HG02981 (cell line): Measurements from ENCODE around the gene DNAJC8.
A peak's percentile ranks its signal among the peaks of the same experiment; 100 is the strongest.

ENCODE experiments used
- ATAC-seq: cut with Tn5 transposase; IDR thresholded peaks from one replicate; pipeline ENCODE4 v1.9.1; 2021; ENCODE audit warnings: mild to moderate bottlenecking, moderate library complexity; ENCODE audit not compliant: unreplicated experiment

Gene DNAJC8

DNA sequence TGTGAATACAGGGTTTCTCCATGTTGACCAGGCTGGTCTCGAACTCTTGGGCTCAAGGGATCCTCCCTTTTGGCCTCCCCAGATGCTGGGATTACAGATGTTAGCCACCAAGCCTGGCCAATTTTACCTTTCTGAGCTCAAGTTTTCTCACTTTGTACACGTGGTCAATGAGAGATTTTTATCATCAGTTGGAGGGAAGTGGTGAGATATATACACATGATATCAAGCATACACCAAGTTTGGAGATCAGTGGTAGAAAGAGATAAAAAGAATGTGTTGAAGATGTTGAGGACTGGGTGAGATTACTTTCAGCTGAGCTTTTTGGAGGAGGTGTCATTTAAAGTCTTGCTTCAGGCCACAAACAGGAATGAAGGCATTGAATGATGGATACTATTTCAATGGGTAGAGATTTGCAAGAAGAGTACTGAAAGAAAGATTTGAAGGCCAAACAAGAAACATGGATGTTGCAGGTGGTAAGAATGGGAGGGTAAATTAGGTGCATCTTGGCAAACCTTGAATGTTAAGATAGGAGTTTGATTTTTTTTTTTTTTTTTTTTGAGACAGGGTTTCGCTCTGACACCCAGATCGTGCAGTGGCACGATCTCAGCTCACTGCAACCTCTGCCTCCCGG is 23.5 kb upstream of the DNAJC8 start:
- no peak for ATAC-seq

DNA sequence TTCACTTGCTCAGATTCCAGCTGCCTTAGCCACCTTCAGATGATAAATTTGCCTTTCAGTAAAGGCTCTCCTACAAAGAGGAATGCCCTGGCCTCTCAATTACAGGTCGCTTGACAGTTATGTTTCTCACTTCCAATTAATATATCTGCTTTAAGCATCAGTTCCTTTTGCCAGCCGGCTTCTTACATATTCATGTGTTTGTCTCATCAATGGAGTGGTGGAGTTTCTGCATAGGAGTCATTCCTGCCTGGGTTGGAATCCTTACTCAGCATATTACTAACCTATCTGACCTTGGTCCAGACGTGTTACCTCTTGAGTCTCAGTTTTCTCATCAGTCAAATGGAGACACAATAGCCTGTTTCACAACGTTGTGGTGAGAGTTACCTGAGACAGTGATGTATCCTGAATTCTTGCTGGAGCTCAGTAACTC is 17.1 kb upstream of the DNAJC8 start:
- ATAC-seq, result no peak

DNA sequence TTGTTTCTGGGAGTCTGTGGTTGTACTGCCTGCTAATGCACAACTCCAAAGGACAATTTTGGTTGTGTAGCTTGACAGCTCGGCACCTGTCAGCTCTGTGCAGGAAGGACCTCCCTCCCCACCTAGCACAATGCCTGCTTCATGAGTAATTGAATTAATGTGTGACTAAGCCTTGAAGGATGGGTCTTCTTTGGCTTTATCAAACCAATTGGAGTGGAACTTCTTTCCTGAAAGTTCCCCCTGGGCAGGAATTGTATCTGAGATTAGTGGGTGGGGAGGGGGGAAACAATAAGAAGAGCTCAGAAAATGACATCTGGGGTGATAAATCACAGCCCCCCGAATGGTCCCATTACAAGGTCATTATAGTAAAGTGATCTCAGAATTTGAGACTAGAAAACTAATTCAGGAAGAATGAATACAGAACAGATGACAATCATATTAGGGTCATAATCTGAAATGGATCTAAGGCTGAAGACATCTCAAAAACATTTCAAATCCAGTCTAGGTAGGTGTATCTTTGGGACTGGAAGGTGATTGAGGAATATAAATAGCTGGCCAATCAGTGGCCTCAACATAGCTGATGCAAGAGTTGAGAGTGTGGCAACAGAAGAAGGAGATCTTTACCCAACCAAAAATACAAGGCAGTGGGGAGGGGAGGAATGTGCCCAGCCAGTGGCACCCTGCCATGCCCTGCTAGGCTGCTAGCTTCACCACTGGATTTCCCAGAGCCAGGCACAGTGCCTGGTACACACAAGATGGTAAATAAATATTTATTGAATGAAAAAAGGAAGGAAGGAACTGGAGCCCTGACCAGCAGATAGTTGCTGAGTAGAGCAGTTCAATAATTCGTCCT is 16.4 kb upstream of the DNAJC8 start:
- no peak for ATAC-seq

DNA sequence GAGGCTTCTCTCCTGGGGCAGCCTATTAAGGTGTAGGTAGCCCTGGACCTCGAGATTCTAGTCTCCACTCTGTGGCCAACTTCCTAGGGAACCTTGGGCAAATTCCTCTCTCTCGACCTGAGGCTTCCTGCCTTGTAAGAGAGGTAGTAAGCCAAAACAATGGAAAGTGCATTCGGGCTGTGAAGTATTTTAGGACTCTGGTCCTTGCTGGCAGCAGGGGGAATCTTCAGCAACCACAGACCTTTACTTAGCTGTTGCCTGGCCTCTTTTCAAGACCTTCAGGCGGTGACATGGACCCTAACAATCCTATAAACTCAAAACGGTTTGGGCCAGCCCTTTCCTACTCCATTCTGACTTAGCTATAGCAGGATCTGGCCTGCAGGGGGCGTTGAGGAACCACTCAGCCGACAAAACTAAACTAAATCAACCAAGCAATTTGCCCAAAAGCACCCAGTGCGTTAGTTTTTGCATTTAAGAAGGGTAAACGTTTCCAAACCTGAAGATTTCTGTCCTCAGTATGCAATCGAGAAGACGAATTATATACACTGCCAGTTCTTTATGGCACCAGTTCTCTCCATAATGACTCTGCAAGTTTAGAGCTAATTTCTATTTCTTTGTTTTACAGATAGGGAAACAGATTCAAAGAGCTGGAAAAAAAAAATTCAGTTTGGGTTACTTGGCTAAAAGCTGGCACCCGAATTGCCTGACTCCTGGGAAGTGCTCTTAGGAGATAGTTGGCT is 15.6 kb upstream of the DNAJC8 start:
- ATAC-seq, result no peak

DNA sequence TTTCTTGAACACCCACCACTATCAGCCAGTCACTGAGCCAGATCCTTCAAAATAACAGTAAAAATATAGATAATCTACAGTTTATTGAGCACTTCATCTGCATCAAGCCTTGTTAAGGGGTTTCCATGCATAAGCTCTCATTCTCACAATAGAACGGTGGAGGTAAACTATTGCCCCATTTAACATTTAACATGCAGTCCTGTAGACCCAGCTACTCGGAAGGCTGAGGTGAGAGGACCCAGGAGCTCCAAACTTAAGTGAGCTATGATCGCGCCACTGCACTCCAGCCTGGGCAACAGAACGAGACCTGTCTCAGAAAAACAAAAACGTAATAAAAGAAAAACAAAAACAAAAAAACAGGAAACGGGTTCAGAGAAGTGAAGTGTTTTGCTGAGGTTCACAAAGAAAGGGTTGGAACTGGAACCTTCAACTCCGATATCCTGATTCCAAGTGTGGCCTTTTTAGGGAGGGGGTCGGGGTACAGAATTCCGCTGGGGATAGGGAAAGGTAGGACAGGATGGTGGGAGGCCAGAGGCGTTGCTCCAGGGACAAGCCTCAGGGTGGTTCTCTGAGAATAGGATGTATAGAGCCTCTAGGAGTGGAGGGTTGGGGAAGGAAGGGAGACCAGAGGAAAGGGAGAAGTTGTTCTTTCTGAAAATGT is 14.9 kb upstream of the DNAJC8 start:
- no peak for ATAC-seq

DNA sequence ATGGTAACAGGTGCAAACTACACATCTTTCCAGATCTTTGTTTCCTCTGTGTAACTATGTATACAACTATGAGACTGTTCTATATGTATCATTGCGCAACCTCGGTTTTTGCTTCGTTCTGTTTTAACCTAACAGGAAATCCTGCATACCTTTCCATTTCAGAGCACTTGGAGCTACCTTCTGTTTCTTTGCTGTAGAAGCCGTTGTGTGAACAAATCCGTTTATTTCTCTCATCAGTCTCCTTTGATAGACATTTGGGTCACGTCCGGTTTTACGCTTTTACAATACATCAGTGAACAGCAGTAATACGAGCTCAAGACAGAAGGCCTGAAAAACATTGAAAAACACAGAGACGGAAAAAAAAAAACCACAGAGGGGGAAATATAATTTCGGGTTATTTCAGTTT is 13.6 kb upstream of the DNAJC8 start:
- ATAC-seq, result no peak

DNA sequence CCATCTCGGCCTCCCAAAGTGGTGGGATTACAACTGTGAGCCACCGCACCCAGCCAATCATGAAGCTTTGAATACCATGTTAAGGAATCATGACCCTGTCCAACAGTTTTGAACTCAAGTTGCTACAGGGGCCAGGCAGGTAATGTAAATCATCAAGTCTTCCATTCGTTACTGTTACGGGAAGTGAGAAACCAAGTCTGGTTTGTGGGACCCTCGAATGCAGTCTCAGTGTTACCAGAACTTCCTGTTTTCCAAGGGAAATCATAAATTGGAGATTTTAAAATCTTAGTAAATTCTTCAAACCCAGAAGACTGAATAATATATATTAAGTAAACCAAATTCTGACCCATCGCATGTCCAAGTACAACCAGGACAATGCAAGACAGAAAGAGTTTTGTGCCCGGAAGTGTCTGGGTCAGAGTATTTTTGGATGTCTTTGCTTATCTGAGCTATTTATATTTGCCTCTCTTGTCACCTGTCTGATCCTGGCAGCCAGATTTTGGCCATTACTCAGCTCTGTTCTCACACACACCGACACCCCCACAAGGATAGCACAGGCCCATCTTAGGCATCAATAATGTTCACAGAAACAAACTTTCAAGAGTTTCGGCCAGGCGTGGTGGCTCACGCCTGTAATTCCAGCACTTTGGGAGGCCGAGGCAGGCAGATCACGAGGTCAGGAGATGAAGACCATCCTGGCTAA is 11.9 kb upstream of the DNAJC8 start:
- no peak for ATAC-seq

DNA sequence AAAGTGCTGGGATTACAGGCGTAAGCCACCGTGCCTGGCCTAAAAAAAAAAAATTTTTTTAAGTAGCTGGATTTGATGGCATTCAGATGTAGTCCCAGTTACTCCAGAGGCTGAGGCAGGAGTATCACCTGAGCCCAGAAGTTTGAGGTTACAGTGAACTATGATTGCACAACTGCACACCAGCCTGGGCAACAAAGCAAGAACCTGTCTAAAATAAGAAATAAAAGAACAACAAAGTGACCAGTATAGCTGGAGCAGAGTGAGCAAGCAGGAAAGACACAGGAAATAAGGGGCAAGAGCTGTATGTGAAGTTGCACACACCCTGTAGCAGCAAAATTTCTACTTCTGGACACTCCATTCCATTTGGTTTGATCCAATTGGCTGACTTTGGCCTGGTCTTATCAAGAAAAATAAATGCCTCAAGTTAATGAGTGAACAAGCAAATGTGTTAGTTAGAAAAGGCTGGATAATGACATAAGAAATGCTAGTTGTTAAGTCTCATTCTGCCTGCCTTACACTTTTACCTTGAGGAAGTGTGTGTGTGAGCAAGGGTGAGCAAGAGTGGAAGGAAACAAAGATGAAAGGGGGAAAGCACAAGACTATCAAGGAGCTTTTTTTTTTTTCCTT is 11.0 kb upstream of the DNAJC8 start:
- ATAC-seq, result no peak

DNA sequence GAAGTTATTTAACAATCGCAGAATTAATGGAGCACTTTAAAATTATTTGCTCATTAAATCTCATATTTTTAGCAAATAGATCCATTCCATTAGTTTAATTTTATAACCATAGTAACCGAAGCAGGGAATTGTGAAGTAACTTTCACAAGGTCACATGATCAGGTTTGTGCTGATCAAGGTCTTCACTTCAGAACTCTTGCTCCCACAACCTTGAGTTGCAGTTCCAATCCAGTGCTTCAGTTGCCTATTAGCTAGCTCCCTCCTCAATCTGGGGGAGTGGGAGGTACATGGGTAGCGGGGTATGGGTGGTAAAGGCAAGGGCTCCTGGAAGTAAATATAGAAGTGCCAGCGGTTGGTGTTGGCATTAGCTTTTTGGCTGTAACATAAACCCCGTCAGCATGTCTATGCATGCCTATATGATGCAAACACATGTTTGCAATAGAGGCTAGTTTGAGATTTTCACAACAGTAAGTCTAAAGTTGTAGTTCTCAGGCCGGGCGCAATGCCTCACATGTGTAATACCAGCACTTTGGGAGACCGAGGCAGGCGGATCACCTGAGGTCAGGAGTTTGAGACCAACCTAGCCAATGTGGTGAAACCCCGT is 8.9 kb upstream of the DNAJC8 start:
- no peak for ATAC-seq

DNA sequence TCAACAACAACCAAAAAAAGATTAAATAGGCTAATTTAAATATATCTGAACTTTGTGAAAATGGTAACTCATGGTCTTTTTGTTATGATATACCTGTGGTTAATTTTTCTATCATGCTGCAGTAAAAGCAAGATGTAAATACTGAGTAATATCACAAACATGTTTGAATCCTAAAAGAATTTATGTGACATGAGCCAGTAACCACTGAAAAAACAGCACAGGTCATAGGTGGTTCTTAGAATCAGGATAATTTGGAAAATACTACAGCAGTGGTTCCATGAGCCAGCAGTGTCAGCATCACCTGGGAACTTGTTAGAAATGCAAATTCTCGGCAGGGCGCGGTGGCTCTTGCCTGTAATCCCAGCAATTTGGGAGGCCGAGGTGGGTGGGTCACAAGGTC is 7.2 kb upstream of the DNAJC8 start:
- ATAC-seq, result no peak

DNA sequence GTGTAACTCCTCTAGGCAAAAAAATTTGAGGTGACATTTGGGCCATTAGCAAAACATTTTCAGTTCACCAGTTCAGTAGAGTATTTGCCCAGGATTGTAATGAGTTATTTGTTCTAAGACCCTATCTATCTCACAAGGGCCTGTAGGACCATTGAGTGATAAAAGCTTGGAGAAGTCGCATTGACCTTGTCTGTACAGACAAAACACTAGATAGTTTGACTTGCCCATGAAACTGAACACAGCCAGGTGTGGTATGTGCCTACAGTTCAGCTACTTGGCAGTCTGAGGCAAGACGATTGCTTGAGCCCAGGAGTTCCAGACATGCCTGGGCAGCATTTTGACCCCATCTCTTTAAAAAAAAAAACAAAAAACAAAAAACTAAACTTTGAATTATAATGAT is 6.2 kb upstream of the DNAJC8 start:
- no peak for ATAC-seq

DNA sequence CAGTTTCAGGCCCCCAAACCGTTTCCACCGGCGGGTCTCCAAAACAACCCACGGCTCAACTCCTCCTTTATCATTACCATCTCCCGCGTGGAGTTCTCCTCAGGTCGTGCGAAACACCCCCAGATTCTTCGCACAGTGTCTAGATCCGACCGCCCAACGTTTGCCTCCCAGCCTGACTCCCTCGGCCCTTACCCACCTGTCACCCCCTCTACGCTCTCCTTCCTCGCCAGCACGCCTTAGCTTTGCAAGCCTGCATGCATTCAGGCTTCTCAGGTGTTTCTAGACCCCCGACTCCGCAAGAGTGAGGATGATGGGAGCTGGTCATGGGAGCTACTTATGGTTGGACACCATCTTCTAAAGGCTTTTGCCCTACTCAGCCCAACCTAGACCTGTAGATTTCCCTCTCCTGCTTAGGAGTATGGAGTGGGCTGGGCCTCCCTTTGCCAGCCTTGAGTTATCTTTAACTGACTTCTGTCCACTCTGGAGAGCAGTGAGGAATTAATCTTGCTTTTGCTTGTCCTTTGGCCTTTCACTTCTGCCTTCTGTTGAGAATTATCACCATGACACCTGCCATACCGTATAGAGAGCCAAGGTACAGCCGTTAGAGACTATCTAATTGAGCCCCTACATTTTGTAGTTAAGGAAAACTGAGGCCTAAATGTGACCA is 4.0 kb upstream of the DNAJC8 start:
- ATAC-seq, result no peak

DNA sequence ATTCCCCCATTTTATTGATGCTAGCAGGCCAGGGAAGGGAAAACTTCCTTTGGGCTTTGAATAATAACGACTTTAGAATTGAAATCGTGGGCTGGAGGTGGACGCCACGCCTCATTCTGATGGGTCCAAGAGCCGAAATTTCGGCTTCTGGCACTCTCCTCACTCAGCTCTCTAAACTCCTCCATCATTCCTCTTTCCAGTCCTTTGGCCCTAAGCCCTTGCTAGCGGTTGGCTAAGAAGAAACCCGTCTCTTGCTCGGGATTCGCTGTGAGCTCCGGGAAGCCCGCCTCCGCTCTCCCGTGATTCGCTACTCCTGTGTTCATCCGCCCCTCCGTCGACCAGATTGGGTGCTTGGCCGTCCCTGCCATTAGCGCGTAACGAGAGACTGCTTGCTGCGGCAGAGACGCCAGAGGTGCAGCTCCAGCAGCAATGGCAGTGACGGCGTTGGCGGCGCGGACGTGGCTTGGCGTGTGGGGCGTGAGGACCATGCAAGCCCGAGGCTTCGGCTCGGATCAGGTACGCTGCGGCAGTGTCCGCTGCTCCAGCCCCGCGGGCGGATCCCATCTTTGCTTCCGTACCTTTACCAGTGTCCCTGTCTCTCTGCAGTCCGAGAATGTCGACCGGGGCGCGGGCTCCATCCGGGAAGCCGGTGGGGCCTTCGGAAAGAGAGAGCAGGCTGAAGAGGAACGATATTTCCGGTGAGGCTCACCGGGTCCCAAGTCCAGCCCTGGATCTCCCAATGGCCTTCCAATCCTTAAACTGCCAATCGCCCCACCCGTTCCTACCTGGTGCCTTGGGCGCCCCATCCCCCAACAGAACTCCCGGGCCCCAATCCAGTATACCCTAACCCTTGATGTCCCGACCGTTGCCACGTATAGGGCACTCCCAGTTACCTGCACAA is 3.2 kb upstream of the DNAJC8 start, which contains the start of gene ATP5IF1:
Gene ATP5IF1 (plus strand): TSS at position 370 of the 901 bp plus-strand sequence. CDS start 60 bp downstream, at position 430.
- peak; percentile 90 for ATAC-seq

DNA sequence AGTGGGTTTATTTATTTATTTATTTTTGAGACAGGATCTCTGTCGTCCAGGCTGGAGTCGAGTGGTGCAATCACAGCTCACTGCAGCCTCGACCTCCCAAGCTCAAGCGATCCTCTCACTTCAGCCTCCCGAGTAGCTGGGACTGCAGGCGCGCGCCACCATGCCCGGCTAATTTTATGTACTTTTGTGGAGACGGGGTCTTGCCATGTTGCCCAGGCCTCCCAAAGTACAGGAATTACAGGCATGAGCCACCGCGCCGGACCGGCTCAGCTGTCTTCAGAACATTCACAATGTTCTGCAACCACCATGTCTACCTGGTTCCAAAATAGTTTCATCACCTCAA is 406 bp upstream of the DNAJC8 start:
- no peak for ATAC-seq

DNA sequence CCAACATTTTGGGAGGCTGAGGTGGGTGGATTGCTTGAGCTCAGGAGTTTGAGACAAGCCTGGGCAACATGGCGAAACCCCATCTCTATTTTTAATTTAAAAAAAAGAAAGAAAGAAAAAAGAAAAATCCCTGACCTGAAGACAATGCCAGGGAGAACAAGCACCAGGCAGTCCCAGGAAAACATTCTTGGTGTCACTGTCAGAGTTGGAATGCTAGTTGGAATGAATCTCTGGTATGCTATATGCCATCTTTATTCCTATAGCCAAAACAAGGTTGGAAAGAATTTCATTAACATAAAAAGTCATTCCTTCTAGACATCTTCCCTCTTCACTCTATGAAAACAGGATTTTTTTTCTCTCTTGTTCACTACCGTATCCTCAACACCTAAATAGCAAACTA is 2.8 kb downstream of the DNAJC8 start:
- no peak for ATAC-seq

DNA sequence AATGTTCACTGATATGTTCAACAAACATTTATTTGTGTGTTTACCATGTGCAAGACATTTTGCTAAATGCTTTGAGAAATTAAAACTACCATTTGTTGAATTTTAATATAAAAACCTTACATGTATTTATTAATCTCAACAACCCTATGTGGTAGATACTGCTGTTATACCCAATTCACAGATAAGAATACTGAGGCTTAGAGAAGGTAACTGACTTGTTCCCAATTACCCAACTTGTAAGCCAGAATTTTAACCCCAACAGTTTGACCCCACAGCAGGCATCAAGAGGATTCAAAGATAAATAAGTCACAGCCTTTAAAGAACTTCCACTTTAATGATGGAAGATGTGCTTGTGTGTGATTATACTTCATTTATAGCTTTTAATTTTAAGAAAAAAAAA is 3.7 kb downstream of the DNAJC8 start:
- ATAC-seq, result no peak

DNA sequence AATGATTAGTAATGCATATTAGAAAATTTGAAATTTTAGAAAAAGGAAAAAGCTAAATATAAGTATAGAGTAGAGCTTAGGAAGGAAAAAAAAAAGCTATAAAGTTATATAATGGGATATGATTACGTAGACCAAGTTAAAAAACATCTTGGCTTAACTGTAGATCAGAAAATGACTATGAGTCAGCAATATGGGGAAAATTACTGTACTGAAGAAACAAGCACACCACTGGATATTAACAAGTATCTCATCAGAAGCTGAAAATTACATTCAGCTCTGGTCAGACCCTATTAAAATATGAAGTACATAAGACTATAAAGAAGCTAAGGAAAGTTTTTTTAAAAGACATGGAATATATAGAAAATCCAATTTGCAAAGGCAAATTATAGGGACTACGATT is 19.5 kb downstream of the DNAJC8 start:
- ATAC-seq, result no peak

DNA sequence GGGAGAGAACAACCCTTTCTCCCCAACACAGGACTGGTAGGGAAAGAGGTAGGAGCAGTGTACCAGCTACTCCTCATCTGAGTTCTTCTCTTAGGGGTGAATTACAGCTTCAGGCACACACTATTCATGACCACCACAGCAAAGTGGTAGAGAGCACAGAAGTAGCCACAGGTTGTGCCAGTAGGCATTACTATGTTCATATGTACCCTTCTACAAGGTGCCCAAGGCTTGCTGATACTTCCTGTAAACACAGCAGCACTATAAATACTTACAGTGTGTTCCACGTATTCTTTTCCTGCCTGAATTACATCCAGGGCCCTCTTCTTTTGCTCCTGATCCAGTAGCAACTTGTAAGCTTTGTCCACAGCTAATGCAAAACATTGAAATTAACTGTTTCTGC is 23.1 kb downstream of the DNAJC8 start:
- ATAC-seq, result no peak
